ENCODE data around the gene HSD17B4. TPM values are rescaled to one million over a fixed set of nuclear protein-coding genes. Genes with fewer than 3 reads are reported as not detected.

The HSD17B4 gene
- total and polyA plus RNA-seq, 9 of the 15 experiments (the other 6 are each of a cell fraction or from before 2014, with no cell fraction given) = 50.6 to 187 (median 94.6) TPM

DNA sequence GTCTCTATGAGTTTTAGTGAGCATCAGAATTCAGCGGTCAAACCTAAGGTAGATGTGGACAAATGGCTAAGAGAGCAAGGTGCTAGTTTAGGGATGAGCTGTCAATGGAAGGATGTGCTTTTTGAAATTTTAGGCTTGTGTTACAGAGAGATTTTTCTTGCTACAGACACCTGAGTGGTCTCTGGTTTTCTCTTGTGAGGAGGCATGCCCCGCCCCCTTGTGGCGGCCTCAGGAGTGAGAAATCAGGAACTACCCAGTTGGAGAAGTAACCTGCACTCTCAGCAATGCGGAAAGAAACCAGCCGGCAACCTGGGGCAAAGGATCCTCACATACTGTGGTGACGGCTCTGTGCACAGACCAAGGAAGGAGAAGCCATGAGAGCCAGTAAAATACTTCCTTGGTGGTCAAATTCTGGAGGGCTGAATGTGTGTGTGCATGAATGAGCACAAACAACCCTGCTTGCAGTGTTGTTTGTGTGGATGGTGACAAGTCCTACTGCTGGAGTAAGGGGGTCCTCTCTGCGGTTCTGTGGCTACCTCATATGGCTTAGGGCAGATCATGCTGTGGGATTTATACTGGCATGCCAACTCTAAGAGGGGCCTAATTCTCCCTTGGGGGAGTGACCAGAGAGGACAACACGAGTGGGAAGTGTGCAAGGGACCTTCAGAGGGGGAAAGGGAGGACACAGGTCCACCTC, 16.7 kb upstream of the HSD17B4 start:
- Histone ChIP-seq H3K9me1 (ENCODE audit: control insufficient read depth, insufficient read depth, low read length) (no peaks in the 10 kb centered on the region), H3K4me1 (replicated peaks in 1 of 2; ENCODE audit: control insufficient read depth in 2 of 2, insufficient read depth in 2 of 2, low read length in 2 of 2) (peaks cover 0 to 15% of the 10 kb centered on the region in 2 experiments; a peak in 4 of 5 replicates), H3K4me3 (no peak overlapping the region), H3K27ac (ENCODE audit: extremely low read depth, low read depth, low read length) (no peak overlapping the region), H3K9ac (ENCODE audit: insufficient read depth in 1 of 2, low read depth in 2 of 2, low read length in 2 of 2) (no peak overlapping the region), H3K9me3 (replicated peaks; ENCODE audit: control insufficient read depth, insufficient read depth, low read depth, low read length) (no peaks in the 10 kb centered on the region), H3K27me3 (ENCODE audit: control insufficient read depth in 2 of 2, insufficient read depth in 2 of 2, low read length in 2 of 2) (no peaks in the 10 kb centered on the region), H2AFZ (ENCODE audit: low read depth, low read length) (peak overlapping the region; percentile 68), H3K4me2 (ENCODE audit: insufficient read depth, low read length) (peak overlapping the region; percentile 56; the same call in 1 of the 2 replicates), H3K36me3 (ENCODE audit: control insufficient read depth, insufficient read depth, low read length) (no peaks in the 10 kb centered on the region), H3K79me2 (ENCODE audit: control insufficient read depth, insufficient read depth, low read length) (no peaks in the 10 kb centered on the region), H4K20me1 (replicated peaks; ENCODE audit: control insufficient read depth, insufficient read depth, low read length) (no peaks in the 10 kb centered on the region)
- peak; percentile 83 for FAIRE-seq
- no TSS peak for BruUV-seq (replicated peaks)
- DNase-seq (ENCODE audit: extremely low read depth in 1 of 4, low spot score in 3 of 4) = peak; percentile 31 to 81 (median 40)
- CTCF ChIA-PET (ENCODE audit: low intra/inter-chr PET ratio) = interaction anchor here (0.6 to 1.2 kb wide), 2 partner anchors 120 to 447 kb away, joined by 3 to 4 read pairs; partner anchors contain the start of gene DTWD2
- in situ Hi-C loops (cut with MboI) = no loop called here
- 10% methylated on average over 8 of the region's 8 CpGs for WGBS (ENCODE audit: insufficient coverage, low coverage, missing lambda C conversion rate)
- POLR2A ChIA-PET = interaction anchor here (0.6 to 1.6 kb wide), 3 partner anchors 12 to 448 kb away, joined by 3 read pairs; no protein-coding TSS in a partner anchor
- peak; percentile 91 for ATAC-seq
- intact Hi-C loops (cut with micrococcal nuclease) = loop anchor here (2.0 to 10.0 kb wide), 2 partner anchors 309 to 447 kb away; partner anchors contain the start of gene DTWD2
- no peak for TF ChIP-seq SUPT5H (IDR thresholded peaks at IDR 0.05)
- TF ChIP-seq CHD7 (IDR thresholded peaks at IDR 0.05; ENCODE audit: low read depth, low read length) = no peak
- TF ChIP-seq ZBTB34 (CRISPR knock-in tag; IDR thresholded peaks at IDR 0.05) = no peak
